Measurements from ENCODE around the gene TMEM40.

TMEM40 gene, protein sequence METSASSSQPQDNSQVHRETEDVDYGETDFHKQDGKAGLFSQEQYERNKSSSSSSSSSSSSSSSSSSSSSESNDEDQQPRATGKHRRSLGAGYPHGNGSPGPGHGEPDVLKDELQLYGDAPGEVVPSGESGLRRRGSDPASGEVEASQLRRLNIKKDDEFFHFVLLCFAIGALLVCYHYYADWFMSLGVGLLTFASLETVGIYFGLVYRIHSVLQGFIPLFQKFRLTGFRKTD

DNA sequence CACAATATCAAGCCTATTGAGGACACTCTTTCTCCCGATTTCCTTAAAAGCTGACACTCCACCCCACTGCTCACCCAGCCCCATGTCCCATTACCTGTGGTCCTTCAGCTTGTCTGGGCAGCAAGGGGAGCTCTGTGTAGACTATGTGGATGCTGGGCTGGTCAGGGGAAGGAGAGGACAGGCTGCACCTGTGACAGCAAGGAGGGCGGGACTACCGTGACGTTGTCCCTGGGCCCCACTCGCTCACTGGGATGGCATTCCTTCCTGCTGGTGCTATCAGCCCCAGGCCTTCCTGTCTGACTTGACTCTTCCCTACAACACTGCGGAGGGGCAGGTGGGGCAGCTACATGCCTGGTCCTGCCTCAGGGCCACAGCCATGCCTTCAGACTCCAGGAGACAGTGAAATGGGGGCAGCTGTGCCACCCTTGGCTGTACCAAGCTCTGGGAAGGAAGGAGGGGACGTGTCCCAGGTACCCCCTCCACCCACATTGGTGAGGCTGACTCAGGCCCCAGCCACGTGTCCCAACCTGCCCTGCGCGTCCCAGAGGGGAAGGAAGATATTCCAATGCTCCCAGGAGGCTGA is at the start of gene TMEM40:
Gene TMEM40 (minus strand): TSS at position 163 of the 583 bp plus-strand sequence. CDS start 9,427 bp downstream, outside the sequence.
- Histone ChIP-seq H3K9ac (ENCODE audit: low read depth, low read length, poor library complexity, severe bottlenecking) (no peak within 1 kb of the TSS), H3K4me2 (ENCODE audit: low read depth, low read length, poor library complexity, severe bottlenecking) (no peak within 1 kb of the TSS), H2AFZ (ENCODE audit: low read length) (peak within 1 kb of the TSS; percentile 52; the same call in 1 of the 2 replicates), H3F3A (ENCODE audit: low read depth) (no peaks in the 10 kb centered on the region), H3K4me1 (ENCODE audit: insufficient read depth, low read length, poor library complexity, severe bottlenecking) (peaks cover 4% of the 10 kb centered on the region), H3K4me3 (ENCODE audit: low read length, poor library complexity, severe bottlenecking) (no peak within 1 kb of the TSS), H3K79me2 (ENCODE audit: insufficient read depth, low read length) (no peaks in the 10 kb centered on the region), H3K9me2 (replicated peaks; ENCODE audit: low read depth, low read length) (no peaks in the 10 kb centered on the region), H3K27me3 (ENCODE audit: insufficient read depth, low read length, poor library complexity, severe bottlenecking) (no peaks in the 10 kb centered on the region), H3K9me3 (ENCODE audit: insufficient read depth, low read depth, low read length) (no peaks in the 10 kb centered on the region), H4K20me1 (ENCODE audit: insufficient read depth, low read length, poor library complexity, severe bottlenecking) (no peaks in the 10 kb centered on the region), H3K36me3 (ENCODE audit: insufficient read depth, low read length) (no peaks in the 10 kb centered on the region)
- no peak for TF ChIP-seq EZH2phosphoT487 (IDR thresholded peaks at IDR 0.05; ENCODE audit: borderline replicate concordance)
- TF ChIP-seq, protein P1, sequence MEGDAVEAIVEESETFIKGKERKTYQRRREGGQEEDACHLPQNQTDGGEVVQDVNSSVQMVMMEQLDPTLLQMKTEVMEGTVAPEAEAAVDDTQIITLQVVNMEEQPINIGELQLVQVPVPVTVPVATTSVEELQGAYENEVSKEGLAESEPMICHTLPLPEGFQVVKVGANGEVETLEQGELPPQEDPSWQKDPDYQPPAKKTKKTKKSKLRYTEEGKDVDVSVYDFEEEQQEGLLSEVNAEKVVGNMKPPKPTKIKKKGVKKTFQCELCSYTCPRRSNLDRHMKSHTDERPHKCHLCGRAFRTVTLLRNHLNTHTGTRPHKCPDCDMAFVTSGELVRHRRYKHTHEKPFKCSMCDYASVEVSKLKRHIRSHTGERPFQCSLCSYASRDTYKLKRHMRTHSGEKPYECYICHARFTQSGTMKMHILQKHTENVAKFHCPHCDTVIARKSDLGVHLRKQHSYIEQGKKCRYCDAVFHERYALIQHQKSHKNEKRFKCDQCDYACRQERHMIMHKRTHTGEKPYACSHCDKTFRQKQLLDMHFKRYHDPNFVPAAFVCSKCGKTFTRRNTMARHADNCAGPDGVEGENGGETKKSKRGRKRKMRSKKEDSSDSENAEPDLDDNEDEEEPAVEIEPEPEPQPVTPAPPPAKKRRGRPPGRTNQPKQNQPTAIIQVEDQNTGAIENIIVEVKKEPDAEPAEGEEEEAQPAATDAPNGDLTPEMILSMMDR (conservative IDR thresholded peaks at IDR 0.05; ENCODE audit: low read length): no peak

DNA sequence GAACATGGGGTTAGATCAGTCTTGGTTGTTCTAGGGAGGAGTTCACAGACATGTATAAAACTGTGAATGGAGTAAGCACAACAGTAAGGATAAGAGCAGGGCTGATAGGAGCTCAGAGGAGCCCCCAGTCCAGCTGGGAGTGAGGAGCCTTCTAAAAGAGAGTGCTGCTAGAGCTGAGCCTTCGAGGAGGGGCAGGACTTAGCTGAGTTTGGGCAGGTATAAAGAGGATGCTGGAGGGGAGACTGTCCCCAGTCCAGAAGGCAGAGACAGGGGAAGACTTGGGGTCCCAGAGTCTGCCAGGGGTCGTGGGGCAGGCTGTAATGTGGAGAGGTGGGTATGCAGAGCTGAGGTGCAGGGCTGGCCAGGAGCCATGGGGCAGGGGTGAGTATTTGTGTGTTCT is 49.5 kb upstream of the TMEM40 start:
- Histone ChIP-seq H2AFZ (ENCODE audit: low read length) (no peak overlapping the region), H3F3A (ENCODE audit: low read depth) (no peaks in the 10 kb centered on the region), H3K9me2 (replicated peaks; ENCODE audit: low read depth, low read length) (no peaks in the 10 kb centered on the region), H3K4me2 (ENCODE audit: low read depth, low read length, poor library complexity, severe bottlenecking) (no peak overlapping the region), H3K9me3 (ENCODE audit: insufficient read depth, low read depth, low read length) (no peaks in the 10 kb centered on the region), H3K79me2 (ENCODE audit: insufficient read depth, low read length) (no peaks in the 10 kb centered on the region), H4K20me1 (ENCODE audit: insufficient read depth, low read length, poor library complexity, severe bottlenecking) (no peaks in the 10 kb centered on the region), H3K36me3 (ENCODE audit: insufficient read depth, low read length) (no peaks in the 10 kb centered on the region), H3K4me3 (ENCODE audit: low read length, poor library complexity, severe bottlenecking) (no peak overlapping the region), H3K4me1 (ENCODE audit: insufficient read depth, low read length, poor library complexity, severe bottlenecking) (no peaks in the 10 kb centered on the region), H3K27me3 (ENCODE audit: insufficient read depth, low read length, poor library complexity, severe bottlenecking) (no peaks in the 10 kb centered on the region), H3K9ac (ENCODE audit: low read depth, low read length, poor library complexity, severe bottlenecking) (no peak overlapping the region)
- TF ChIP-seq EZH2phosphoT487 (IDR thresholded peaks at IDR 0.05; ENCODE audit: borderline replicate concordance): no peak
- TF ChIP-seq, protein P1 (conservative IDR thresholded peaks at IDR 0.05; ENCODE audit: low read length): no peak

DNA sequence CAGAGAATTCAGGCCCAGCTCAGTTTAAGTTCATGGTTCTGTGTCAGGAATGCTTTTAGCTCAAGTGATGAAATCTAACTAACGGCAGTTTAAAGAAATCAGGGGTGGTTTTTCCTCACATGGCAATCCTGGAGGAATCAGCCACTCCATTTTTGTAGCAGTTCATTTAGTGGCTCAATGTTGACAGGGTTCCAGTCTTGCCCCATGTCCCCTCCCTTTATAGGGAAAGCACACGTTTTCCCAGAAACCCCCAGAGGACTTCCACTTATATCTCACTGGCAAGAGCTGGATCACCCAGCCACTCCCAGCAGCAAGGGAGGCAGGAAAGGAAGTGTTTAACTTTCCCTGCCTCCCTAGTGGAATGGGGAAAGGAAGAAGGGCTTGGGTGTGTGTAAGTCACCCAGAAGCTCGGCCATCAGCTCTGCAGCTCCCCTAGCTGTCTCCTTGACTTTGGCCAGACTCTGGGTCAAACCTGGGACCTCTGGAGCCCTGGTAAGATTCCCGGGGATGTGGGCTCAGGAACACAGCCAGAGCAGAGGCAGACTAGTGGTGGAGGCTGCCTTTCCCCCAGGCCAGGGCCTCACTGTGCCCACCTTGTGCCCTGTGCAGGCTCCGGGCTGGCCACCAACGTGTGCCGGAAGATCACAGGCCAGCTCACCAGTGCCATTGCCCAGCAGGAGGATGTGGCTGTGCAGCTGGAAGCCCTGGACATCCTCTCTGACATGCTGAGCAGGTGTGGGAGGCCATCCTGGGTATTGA is 48.7 kb upstream of the TMEM40 start:
- H3K4me3 ChIP-seq (ENCODE audit: low read length, poor library complexity, severe bottlenecking): no peak overlapping the region
- no peaks in the 10 kb centered on the region for H3K36me3 ChIP-seq (ENCODE audit: insufficient read depth, low read length)
- H3K9me3 ChIP-seq (ENCODE audit: insufficient read depth, low read depth, low read length): no peaks in the 10 kb centered on the region
- no peaks in the 10 kb centered on the region for H3K9me2 ChIP-seq (replicated peaks; ENCODE audit: low read depth, low read length)
- no peaks in the 10 kb centered on the region for H3K27me3 ChIP-seq (ENCODE audit: insufficient read depth, low read length, poor library complexity, severe bottlenecking)
- no peaks in the 10 kb centered on the region for H4K20me1 ChIP-seq (ENCODE audit: insufficient read depth, low read length, poor library complexity, severe bottlenecking)
- H3K9ac ChIP-seq (ENCODE audit: low read depth, low read length, poor library complexity, severe bottlenecking): no peak overlapping the region
- no peak overlapping the region for H2AFZ ChIP-seq (ENCODE audit: low read length)
- H3K4me2 ChIP-seq (ENCODE audit: low read depth, low read length, poor library complexity, severe bottlenecking): no peak overlapping the region
- H3K4me1 ChIP-seq (ENCODE audit: insufficient read depth, low read length, poor library complexity, severe bottlenecking): no peaks in the 10 kb centered on the region
- H3F3A ChIP-seq (ENCODE audit: low read depth): no peaks in the 10 kb centered on the region
- TF ChIP-seq, protein P1 (conservative IDR thresholded peaks at IDR 0.05; ENCODE audit: low read length): no peak
- TF ChIP-seq EZH2phosphoT487 (IDR thresholded peaks at IDR 0.05; ENCODE audit: borderline replicate concordance): no peak
- no peaks in the 10 kb centered on the region for H3K79me2 ChIP-seq (ENCODE audit: insufficient read depth, low read length)
